ENCODE data around the gene ANK2.
"Not testable (repeated sequence)": the region's sequence is repeated elsewhere in the genome, so short reads cannot be mapped to it uniquely, and the experiment has no call there.

Gene ANK2

DNA sequence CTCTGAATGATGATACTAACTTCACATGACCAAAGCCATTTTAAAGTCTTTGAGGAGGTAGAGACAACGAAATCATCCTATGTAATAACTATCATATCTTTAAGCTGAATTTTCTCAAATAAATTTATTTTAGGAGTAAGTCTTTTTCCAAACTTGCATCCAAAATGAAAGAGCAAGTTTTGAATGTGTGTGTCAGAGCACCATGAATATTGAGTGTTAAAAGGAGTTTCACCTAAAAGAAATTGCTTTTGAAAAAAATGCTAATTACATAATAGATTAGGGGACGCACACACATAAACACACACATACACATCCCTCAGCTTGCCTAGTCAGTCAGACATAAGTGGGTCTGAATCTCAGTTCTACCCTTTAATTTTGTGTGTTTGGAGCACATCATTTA, 1.9 kb downstream of the ANK2 start:
- DNase-seq (ENCODE audit: low read depth in 3 of 3): no peak

DNA sequence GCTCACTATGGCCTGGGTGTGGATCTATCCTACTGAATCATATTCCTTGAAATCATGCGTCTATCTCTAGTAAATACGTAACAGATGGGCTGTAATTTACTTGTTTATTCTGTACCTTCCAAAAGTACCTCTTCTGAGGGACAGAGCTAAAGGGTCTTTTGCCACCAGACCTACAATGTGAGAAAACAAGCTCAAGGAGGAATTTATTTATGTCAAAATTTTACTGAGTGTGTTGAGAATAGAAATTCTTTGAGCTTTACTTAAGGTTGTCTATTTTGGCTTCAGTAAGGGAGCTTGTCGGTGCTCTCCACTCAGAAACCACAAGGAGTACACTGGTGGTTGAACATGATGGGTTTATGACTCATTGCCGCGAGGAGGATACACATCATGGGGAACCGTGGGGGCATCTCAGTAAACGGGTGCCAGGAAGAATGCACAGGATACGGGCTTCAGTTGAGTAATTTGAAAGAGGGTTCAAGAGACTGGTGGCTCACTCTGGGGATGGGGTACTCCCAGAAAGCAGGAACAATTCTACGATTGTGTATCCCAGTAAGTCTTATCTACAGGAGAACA, 3.0 kb downstream of the ANK2 start:
- DNase-seq (ENCODE audit: low read depth in 3 of 3): no peak

DNA sequence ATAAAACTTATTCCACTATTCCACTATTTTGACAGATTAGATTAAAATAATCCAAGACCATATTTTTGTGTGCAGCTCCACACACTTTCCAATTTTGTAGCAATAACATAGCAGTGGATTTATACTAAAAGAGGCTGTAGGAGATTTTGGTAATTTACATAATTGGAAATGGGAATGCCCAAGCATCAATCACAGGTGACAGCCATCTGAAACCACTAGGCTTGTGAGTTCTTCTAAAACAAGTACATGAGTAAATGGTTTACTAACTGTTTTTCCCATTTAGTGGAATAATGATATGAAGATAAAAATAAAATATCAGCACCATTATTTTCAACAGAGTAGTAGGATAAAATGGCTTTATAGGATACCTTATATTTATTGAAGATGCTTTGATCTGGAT, 4.4 kb downstream of the ANK2 start:
- DNase-seq (ENCODE audit: low read depth in 3 of 3): no peak

DNA sequence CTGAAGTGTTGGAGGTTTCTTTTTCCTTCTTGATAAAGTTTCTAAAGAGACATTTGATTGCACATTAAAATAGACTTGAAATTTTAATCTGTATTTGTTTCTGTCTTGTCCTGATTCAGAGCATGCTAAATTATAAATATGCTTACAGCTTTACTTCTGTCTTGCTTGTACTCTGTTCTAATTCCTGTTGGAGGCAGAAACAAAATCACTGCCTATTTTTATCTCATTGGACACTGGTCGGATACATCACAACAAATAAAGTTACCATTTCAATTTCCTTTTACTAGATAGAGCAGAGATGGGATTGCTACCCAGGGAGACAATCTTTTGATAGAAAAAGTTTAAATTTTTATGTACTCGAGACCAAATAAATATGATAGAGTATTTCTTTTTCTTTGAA, 6.9 kb downstream of the ANK2 start:
- no peak for DNase-seq (ENCODE audit: low read depth in 3 of 3)

DNA sequence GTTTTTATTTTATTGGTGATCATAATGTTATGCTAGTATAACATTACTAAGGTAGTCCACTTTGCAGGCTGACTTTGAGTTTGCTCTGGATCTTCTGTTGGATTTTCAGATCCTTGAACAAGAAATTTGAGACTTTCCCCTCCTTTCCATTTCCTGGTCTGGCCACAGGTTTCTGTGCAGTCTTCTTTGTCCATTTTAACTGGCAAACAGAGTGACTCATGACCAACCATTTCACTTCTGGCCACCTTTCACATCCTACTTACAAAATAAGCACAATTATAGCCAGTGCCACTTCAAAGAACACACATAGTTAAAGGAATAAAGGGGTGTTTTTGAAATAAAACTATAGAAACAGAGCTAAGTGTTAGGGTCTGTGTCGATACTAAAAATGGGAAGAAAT, 8.4 kb downstream of the ANK2 start:
- DNase-seq (ENCODE audit: low read depth in 3 of 3): no peak

DNA sequence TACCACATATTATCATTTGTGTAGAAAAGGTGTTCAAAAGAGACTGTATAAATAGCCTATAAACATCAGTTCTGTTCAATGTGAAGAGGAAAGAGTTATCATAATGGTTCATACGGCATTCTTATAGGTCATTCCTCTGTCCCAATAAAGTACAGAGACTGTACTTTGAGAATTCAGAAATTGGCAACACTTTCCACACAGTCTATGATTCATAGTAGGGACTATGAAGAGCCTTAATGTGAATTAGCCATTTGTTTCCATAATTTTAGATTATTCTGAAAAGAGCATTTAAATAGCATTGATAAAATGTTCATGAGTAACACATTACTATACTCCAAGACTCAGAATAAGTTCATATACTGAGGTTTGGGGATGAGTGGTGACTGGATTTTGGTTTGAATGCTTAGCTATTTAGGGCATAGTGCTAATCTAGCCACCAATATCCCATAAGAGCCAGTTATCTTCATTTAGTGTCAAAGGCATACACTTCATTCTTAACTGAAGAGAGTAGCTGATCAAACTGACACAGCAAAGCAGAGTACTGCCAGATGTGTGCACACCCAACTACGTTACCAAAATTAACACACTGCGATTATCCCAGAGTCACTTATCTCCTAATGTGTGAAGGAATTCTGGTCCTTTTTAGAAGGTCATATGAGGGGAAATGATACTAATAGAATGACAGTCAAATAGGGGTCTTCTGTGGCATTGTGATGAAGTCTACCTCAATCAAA, 10.2 kb downstream of the ANK2 start:
- no peak for DNase-seq (ENCODE audit: low read depth in 3 of 3)

DNA sequence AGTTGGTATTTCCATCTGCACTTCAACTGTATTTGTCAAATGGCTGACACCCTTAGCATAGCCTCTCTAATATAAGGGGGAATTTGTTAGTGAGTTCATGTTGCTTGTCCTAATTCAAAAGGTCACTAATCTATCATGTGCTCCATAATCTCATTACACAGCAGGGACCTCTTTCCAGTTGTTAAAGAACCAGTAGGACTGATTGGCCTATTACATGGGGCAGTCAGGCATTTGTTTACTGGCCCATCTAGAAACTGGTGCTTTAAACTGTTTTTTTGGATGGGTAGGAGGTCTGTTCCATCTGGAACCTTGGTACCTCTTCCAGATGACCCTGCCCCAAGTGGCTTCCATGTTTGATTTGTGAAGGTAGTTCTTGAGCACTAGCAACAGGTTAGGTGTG, 11.4 kb downstream of the ANK2 start:
- no peak for DNase-seq (ENCODE audit: low read depth in 3 of 3)

DNA sequence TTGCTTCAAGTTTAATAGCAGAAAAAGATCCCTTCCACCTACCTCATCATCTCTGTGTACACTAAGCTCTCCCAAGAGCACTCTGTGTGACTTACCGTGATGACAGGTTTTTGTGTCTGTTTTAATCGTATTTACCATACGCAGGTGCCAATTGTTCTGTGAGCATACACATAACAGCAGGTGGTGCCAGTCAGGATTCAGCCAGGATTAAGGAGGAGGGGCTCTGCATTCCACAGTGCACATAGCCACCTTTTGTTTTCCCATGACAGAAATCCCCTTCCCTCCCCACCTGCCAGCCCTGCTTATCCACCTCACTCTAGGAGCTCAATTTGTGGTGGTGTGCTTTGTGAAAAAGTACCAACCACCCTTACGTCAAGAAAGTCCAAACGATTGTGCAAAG, 14.8 kb downstream of the ANK2 start:
- DNase-seq (ENCODE audit: low read depth in 3 of 3): no peak

DNA sequence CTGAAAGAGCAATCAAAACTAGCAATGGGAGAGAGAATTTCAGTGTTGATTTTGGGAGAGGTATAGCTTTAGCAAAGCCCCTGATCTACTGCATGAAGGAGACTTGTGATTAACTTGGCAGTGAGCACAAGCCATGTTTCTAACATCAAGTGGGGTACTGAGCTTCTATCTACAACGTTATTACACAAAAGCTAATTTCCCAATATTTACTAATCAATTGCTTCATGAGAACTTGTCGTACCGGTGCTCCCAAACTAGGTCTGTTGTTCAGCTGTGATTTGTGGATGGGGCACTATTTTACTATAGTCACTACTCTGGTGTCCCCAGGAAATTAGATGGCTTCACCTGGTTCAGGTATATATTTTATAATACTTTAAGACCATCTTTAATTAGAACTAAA, 16.2 kb downstream of the ANK2 start:
- DNase-seq (ENCODE audit: low read depth in 3 of 3): no peak

DNA sequence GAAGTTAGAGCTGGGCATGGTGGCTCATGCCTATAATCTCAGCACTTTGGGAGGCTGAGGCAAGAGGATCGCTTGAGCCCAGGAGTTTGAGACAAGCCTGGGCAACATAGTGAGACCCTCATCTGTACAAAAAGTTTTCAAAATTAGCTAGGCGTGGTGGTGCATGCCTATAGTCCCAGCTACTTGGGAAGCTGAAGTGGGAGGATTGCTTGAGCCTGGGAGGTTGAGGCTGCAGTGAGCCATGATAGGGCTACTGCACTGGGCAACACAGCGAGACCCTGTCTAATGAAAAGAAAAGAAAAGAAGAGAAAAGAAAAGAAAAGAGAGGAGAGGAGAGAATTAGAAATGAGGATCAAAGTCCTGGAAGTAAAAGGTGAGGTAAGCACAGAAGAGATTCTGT, 19.3 kb downstream of the ANK2 start:
- not testable (repeated sequence) for DNase-seq (ENCODE audit: low read depth in 3 of 3)

DNA sequence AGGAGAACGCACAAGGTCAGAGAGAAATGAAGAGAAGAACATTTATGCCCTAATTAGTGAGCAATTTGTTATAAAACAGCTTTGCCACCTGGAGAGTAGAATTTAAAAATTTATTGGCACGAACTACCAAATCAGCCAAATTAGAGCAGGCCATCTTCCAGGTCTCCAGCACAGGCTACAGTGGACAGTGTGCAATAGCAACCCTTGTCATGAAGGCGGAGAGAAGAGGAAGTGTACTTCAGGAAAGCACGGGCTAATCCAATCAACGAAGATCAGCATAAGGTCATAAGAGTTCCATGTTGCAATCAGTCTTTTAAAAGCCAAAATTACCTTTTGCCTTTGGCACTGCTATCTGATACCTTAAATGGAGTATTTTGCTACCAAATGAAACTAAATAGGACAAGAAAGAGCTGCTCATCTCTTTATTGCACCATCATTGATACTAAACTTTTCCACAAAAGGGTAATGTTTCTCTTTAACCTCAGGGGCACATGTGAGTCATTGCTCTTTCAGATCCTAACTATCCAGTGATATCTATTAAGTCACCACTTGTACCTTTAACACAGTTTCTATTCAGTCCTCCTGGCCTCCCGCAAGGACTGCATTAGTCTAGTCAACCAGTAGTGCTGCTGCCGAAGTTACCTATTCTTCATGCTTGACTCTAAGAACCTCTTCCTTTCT, 19.9 kb downstream of the ANK2 start:
- no peak for DNase-seq (ENCODE audit: low read depth in 3 of 3)

DNA sequence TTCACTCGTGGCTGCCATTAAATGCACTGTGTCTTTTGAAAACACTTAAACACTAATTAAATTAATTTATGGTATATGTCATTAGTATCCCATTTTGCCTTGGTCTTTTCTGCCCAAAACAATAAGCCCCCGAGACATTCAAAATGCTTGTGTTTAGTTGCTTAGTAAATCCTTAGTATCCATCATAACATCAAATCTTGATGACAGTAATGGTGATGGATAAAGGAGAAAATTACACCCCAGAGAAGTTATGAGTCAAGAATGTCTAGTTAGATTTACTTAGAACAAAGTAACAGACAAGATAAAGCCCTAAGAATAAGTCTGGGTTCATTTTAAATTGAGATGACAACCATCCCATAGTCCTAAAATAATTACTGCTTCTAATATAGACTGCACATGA, 21.3 kb downstream of the ANK2 start:
- no peak for DNase-seq (ENCODE audit: low read depth in 3 of 3)

DNA sequence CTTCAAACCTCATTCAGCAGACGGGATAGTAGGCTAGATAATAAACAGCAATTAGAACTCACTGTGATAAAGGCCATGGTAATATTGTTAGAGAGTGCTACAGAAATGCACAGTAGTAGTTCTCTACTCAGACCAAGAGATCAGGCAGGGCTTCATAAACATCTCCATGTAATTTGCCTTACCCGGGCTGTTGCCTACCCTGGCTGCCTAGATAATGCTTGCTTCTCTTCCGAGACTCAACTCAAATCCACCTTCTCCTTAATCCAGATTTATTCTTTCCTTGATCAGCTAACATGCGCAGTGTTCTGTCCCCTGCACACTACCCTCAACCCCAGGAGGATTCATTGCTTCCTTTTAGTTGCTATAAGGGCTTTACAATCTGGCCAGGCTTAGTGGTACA, 21.8 kb downstream of the ANK2 start:
- DNase-seq (ENCODE audit: low read depth in 3 of 3): no peak

DNA sequence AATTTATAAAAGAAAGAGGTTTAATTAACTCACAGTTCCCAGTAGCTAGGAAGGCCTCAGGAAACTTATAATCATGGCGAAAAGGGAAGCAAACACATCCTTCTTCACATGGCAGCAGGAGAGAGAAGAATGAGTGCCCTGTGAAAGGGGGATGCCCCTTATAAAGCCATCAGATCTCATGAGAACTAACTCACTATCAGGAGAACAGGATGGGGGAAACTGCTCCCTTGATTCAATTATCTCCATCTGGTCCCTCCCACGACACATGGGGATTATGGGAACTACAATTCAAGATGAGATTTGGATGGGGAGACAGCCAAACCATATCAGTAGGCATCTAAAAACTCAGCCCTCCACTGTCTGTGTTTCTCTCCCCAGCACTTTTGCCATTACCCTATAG, 22.4 kb downstream of the ANK2 start:
- DNase-seq (ENCODE audit: low read depth in 3 of 3): no peak

DNA sequence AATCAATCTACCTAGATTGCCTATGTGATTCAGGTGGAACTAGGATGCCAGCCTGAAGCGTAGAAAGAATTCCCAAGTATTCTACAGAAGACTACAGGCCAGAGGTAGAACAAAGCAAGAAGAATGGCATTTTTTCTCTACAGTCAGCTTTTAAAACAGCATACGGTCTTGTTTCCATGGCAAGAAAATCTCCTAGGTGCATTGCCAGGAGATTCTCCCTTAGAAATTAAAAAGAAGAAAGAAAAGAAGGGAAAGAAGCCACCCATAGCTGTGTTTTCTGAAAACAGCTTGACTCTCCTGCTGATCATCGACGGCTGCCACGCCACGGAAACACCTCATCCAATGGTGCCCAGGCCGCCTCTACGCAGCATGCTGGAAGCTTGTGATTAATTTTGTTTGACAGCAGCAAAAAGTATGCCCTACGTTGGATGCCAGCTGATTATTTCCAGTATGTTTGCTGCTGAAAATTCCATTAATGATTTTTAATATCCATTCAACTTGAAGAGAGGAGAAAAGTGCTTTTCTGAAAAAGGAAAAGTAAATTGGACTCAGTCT, 24.1 kb downstream of the ANK2 start:
- DNase-seq (ENCODE audit: low read depth in 3 of 3): no peak

DNA sequence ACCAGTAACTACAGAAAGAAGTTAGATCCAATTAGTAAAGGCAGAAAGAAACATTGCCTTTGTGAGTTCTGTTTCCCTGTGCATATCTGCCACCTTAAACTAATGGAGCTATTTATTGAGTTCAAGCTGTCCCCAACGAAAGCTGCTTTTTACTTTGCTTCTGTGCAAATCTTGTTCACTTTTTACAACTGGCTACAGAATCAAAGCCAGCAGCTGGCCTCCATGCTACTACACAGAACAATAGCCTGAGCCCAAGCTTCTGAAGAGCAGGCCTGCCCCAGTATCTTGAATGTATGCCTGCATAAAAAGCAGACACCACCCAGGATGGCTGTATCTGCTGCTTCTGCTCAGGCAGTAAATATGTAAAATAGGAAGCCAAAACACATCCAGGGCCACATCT, 28.1 kb downstream of the ANK2 start:
- no peak for DNase-seq (ENCODE audit: low read depth in 3 of 3)

DNA sequence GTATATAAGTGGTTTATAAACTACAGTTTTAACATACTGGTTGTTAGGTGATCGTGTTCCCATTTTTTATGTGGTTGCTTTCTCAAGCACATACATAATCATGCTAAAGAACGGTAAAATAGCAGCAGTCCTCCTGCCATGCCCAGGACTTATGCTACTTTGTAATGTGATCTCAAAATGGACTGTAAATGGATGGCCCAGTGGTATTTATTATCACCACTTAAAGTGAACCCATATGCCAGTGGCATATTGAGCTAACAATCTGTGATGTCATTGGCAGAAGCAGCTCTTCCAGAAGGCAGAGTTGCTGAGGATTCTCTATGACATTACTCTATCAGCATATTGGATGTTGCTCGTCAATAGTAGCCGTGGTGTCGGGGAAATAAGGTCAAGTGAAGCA, 28.6 kb downstream of the ANK2 start:
- DNase-seq (ENCODE audit: low read depth in 3 of 3): no peak

DNA sequence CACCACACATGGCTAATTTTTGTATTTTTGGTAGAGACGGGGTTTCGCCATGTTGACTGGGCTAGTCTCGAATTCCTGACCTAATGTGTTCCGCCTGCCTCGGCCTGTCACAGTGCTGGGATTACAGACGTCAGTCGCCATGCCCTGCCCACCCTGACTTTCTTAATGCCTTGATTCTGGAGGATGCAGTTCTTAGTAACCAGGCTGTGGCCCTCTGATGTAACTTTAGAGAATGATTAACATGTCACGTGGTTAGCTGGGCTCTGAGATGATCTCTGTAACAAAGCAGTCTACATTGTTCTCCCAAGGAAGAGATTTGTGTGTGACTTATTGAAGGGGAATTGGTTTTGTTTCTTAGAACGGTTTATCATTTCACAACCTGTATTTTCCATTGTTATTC, 30.6 kb downstream of the ANK2 start:
- no peak for DNase-seq (ENCODE audit: low read depth in 3 of 3)

DNA sequence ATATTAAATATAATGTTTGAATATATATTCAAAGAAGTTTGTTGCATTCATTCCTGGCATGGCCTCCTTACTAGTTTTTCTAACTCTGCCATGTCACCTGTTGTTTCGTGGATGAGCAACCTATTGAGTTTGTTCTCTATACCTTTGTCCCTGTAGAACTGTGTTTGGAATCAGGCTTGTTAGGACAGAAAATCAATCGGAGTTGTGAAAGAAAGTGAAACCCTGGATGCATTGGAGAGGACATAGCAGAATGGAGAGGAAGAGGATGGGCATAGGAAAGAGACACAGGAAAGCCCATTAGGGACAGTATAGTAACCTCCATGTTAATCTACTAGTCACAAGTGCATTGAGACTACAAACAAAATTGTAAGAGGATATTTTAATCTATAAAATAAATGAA, 31.2 kb downstream of the ANK2 start:
- no peak for DNase-seq (ENCODE audit: low read depth in 3 of 3)

DNA sequence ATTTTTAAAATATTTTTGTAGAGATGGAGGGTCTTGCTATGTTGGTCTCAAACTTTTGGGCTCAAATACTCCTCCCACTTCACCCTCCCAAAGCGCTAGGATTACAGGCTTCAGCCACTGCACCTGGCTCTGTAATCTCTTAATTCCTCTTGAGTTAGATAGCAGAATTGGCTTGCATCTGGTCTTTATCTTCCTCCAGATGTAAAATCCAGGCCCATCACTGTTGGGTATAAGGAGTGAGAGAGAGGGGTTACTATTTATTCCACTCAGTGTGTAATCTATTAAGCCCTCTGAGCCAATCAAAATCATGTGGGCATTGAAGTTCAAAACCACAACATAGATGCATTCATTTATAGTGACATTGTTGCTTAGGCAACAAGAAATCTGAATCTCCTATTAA, 33.9 kb downstream of the ANK2 start:
- DNase-seq (ENCODE audit: low read depth in 3 of 3): no peak

DNA sequence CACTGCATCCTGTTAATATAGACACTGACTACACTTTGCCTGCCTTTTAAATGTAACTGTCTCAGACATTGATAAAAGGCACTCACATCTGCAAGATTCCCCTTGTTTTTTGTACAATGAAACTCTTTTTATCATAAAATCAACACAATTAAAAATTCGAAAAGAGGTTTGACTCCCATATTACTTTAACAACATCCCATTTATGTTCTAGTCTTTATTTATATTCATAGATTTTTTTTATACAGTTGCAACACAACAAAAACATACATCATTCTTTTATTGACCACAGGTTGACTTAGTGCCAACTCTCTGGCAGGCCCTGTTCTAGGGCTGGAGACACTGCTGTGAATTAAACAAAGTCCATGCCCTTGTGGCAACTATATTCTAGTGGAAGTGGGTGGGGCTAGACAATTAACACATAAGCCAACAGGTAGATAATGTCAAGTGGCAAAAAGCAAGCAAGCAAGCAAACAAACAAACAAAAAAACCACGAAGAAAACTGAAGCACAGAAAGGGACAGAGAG, 36.8 kb downstream of the ANK2 start:
- no peak for DNase-seq (ENCODE audit: low read depth in 3 of 3)

DNA sequence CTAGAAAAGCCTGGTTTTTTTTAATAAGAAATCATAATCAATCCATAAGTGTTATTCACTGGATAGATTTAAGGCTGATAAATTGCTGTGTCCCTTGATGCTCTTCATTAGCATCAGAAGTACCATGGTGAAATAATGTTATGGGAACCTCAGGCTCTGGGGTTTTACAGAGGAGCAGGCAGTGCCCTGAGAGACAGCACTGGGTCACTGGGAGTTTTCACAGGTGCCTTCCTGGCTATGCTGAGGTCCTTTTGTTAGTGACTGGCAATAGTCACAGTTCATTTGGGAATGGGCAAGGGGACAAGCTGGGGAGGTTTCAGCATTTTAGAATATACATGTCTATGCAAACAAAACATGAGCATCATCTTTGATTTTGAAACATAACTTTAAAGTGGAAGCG, 38.6 kb downstream of the ANK2 start:
- no peak for DNase-seq (ENCODE audit: low read depth in 3 of 3)

DNA sequence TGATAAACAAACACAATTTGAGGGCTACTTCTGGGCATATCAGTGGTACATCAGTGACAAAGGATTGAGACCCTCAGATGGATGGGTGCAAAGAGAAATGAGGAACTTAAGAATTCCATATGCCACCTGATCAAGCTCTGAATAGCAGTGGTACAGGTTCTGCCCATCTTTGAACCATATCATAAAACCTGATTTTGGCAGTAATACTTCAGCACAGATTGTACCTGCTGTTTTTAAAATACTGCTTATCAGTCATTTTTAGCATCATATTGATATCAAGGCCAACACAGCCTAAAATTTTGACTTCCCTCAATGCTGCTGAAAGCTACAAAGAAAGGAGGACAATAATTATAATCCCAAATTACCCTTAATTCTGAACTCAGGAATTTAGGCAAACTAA, 41.5 kb downstream of the ANK2 start:
- no peak for DNase-seq (ENCODE audit: low read depth in 3 of 3)
